Hepatocyte (in vitro differentiated cells): ENCODE measurements around the gene IPO8.

ENCODE experiments used
- CTCF ChIP-seq: fragments of 200-600 bp; sonication (generic); IDR thresholded peaks from 2 replicates; pipeline ENCODE4 v1.5.1; 2016; ENCODE audit warnings: antibody characterized with exemption, mild to moderate bottlenecking; ENCODE audit not compliant: poor library complexity
- EZH2phosphoT487 ChIP-seq: fragments of 200-600 bp; sonication (generic); IDR thresholded peaks from one replicate; pipeline ENCODE4 v1.6.1; 2018; ENCODE audit warnings: antibody characterized with exemption, mild to moderate bottlenecking, low read depth, moderate library complexity; ENCODE audit not compliant: unreplicated experiment, severe bottlenecking

GRCh38 chr12:30630076-30630978, 65.3 kb downstream of the IPO8 start:
- TF ChIP-seq CTCF (no peak), EZH2phosphoT487 (no peak)
